Activated B cell treated with CpG ODN at 0.5 μM for 24 hours (primary cell): ENCODE measurements around the gene KRT86. TPM values are rescaled to one million over a fixed set of nuclear protein-coding genes. Genes with fewer than 3 reads are reported as not detected.
A peak's percentile ranks its signal among the peaks of the same experiment; 100 is the strongest.

Source experiments
- ATAC-seq: fragments of 200-7000 bp; cut with Tn5 transposase; one replicate; pipeline ENCODE4 v1.10.0; 2021; ENCODE audit warnings: low read depth, mild to moderate bottlenecking, moderate library complexity
- CTCF ChIA-PET: fragments of 350-600 bp; sonication (Branson Sonifier 250); formaldehyde crosslinking; loops from one replicate; lab custom pipeline; 2021; ENCODE audit warnings: antibody characterized with exemption; lab: Charles Lee
- POLR2A ChIA-PET: fragments of 350-600 bp; sonication (Branson Sonifier 250); formaldehyde crosslinking; loops from one replicate; lab custom pipeline; 2021; ENCODE audit warnings: antibody characterized with exemption; lab: Charles Lee
- DNase-seq: peaks from one replicate; pipeline ENCODE4 v3.0.0; 2022
- H3K27ac Mint-ChIP-seq: one replicate; pipeline ENCODE4 v1.8.0; 2020; ENCODE audit warnings: mixed read lengths
- H3K27me3 Mint-ChIP-seq: one replicate; pipeline ENCODE4 v1.8.0; 2021; ENCODE audit warnings: mixed read lengths
- H3K36me3 Mint-ChIP-seq: one replicate; pipeline ENCODE4 v1.8.0; 2021; ENCODE audit warnings: low read depth, mixed read lengths
- H3K4me1 Mint-ChIP-seq: one replicate; pipeline ENCODE4 v1.8.0; 2021; ENCODE audit warnings: mixed read lengths
- H3K4me3 Mint-ChIP-seq: one replicate; pipeline ENCODE4 v1.8.0; 2020; ENCODE audit warnings: mild to moderate bottlenecking, mixed read lengths
- H3K9me3 Mint-ChIP-seq: one replicate; pipeline ENCODE4 v1.8.0; 2020; ENCODE audit warnings: mixed read lengths
- intact Hi-C: fragments of 100-400 bp; cut with micrococcal nuclease; formaldehyde crosslinking; loops from one replicate; pipeline ENCODE4 v1.15.1; 2024
- total RNA-seq: library from RNA; stranded (reverse); gene quantifications from 2 replicates; pipeline ENCODE4 v1.2.3, GENCODE V29; 2022
- TF ChIP-seq, protein P1 (sequence below): fragments of 200-600 bp; IDR thresholded peaks from one replicate; pipeline ENCODE4 v1.8.0; 2022; ENCODE audit warnings: antibody characterized with exemption, mild to moderate bottlenecking

Gene KRT86
- total RNA-seq, 1 donor from 2014 or later: not detected

DNA sequence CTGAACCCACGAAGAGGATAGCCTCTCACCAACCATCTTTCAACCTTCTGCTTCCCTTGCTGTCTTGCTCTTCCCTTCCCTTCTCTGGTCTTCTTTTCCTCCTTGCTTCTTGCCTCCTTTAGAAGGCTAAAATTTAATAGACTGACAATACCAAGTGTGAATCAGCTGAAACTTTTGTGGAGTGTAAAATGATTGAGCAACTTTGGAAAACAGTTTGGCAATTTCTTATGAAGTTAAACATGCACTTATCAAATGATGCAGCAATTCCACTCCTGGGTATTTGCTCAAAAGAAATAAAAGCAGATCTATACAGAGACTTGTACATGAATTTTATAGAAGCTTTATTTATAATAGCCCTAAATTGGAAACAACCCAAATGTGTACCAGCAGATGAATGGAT, 3.3 kb upstream of the KRT86 start:
- no peak overlapping the region for H3K27ac Mint-ChIP-seq
- peaks cover 28% of the 10 kb centered on the region for H3K27me3 Mint-ChIP-seq
- H3K9me3 Mint-ChIP-seq: no peaks in the 10 kb centered on the region
- no peaks in the 10 kb centered on the region for H3K36me3 Mint-ChIP-seq
- H3K4me3 Mint-ChIP-seq: no peak overlapping the region
- ATAC-seq (no peak), DNase-seq (no peak)
- ChIA-PET CTCF (no interaction called here), POLR2A (no interaction called here)
- intact Hi-C loops: no loop called here
- TF ChIP-seq, protein P1, sequence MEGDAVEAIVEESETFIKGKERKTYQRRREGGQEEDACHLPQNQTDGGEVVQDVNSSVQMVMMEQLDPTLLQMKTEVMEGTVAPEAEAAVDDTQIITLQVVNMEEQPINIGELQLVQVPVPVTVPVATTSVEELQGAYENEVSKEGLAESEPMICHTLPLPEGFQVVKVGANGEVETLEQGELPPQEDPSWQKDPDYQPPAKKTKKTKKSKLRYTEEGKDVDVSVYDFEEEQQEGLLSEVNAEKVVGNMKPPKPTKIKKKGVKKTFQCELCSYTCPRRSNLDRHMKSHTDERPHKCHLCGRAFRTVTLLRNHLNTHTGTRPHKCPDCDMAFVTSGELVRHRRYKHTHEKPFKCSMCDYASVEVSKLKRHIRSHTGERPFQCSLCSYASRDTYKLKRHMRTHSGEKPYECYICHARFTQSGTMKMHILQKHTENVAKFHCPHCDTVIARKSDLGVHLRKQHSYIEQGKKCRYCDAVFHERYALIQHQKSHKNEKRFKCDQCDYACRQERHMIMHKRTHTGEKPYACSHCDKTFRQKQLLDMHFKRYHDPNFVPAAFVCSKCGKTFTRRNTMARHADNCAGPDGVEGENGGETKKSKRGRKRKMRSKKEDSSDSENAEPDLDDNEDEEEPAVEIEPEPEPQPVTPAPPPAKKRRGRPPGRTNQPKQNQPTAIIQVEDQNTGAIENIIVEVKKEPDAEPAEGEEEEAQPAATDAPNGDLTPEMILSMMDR: no peak
- no peaks in the 10 kb centered on the region for H3K4me1 Mint-ChIP-seq

DNA sequence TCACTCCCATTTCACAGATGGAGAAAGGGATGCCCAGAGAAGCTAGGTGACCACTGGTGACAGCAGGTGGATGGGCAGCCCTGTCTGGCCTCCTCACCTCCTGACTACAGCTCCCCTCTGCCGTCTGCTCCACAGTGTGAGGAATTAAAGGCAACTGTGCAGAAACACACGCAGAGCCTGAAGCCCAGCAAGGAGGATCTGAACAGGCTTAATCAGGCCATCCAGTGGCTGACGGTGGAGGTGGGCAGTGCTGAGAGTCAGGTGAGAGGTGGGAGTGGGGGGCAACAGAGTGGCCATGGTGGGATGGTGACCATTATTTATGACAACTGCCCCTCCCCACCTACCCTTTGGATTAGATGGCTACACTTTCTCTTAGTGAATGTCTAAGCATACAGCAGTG, 1.2 kb downstream of the KRT86 start:
- ATAC-seq (no peak), DNase-seq (no peak)
- no peaks in the 10 kb centered on the region for H3K9me3 Mint-ChIP-seq
- ChIA-PET POLR2A (no interaction called here), CTCF (no interaction called here)
- no peak overlapping the region for H3K4me3 Mint-ChIP-seq
- H3K27me3 Mint-ChIP-seq: peaks cover 57% of the 10 kb centered on the region
- peaks cover 4% of the 10 kb centered on the region for H3K4me1 Mint-ChIP-seq
- TF ChIP-seq, protein P1: no peak
- no peak overlapping the region for H3K27ac Mint-ChIP-seq
- H3K36me3 Mint-ChIP-seq: no peaks in the 10 kb centered on the region
- intact Hi-C loops: no loop called here

DNA sequence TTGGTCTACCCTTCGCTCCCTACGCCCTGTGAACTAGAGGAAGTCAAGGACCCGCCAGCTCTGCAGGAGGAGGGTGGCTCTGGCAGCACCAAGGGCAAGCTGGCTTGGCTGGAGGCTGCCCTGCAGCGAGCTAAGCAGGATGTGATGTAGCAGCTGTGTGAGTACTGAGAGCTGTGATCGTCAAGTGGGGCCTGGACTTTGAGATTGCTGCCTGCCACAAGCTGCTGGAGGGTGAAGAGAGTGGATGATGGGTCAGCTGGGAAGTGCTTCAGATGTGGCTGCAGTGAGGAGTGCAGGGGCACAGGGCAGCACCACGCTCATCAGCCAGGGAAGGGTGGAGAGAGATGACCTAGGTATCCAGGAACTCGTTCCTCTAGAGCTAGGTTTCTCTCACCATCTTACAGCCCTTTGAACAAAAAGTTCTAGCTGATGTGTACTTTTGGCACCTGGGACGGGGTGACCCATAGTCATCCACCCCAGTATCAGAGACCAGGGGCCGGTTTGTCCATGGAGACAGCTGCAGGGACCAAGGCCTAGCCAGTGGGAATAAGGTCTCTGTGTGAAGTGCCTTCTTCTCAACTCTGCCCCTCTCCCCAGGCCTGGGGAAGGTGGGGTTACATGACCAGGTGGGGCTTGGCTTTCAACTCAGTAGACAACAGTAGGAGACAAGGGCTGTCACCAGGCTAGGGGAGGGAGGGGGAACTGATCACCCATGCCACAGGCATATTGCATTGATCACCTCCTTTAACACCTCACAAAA, 3.2 kb downstream of the KRT86 start:
- Mint-ChIP-seq H3K27ac (no peak overlapping the region), H3K9me3 (no peaks in the 10 kb centered on the region), H3K4me1 (peaks cover 4% of the 10 kb centered on the region), H3K36me3 (no peaks in the 10 kb centered on the region), H3K27me3 (peaks cover 55% of the 10 kb centered on the region), H3K4me3 (no peak overlapping the region)
- intact Hi-C loops: no loop called here
- no peak for DNase-seq
- ChIA-PET CTCF (interaction anchor here (1.1 kb wide), 1 partner anchor 112 kb away, joined by 3 read pairs; no protein-coding TSS in a partner anchor), POLR2A (no interaction called here)
- TF ChIP-seq, protein P1: no peak
- no peak for ATAC-seq

DNA sequence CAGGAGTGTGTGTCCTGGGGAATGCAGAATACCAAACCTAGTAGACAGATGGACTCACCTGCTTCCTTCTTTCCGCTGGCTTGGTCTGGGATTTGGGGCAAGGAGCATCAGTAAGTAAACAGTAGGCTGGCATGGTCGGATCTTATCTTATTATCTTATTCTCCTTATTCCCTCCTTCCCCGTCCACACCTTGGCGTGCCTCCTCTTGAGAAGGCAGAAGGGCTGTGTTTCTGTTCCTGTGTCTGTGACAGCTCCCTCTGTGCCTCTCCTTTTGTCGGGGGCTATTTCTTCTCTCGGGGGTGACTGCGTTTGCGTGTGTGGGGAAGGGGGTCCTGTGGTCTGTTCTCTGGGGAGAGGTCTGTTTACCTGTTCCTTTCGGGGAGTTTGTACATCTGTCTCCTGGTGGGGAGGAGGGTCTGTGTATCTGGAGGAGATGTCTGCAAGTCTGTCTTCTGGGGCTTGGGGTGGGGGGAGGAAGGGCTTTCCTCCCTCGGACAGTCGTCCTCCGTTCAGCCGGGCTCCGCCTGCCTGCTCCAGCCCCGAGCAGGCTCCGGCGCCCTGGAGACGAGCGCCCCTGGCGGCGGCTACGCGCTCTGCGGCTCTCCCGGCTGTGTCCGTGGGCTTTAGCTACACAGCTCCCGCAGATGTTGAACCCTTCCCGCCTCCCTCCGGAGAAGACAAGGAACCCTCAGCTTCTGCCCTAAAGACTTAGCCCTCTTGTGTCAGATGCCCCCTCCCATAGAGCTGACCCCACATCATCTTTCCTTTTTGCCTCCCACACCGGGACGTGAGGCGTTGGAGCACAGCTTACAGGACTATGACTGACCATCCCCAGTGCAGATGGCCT, 4.4 kb downstream of the KRT86 start:
- intact Hi-C loops: loop anchor here (1.0 kb wide), 2 partner anchors 49 to 56 kb away; no protein-coding TSS in a partner anchor
- no peak overlapping the region for H3K4me3 Mint-ChIP-seq
- H3K36me3 Mint-ChIP-seq: no peaks in the 10 kb centered on the region
- ChIA-PET CTCF (interaction anchor here (0.6 to 1.2 kb wide), 11 partner anchors 9 to 125 kb away, joined by 3 to 6 read pairs (median 3); no protein-coding TSS in a partner anchor), POLR2A (no interaction called here)
- TF ChIP-seq, protein P1: no peak
- peaks cover 4% of the 10 kb centered on the region for H3K4me1 Mint-ChIP-seq
- ATAC-seq (peak; percentile 85), DNase-seq (peak; percentile 65)
- peaks cover 55% of the 10 kb centered on the region for H3K27me3 Mint-ChIP-seq
- H3K9me3 Mint-ChIP-seq: no peaks in the 10 kb centered on the region
- no peak overlapping the region for H3K27ac Mint-ChIP-seq
